Gastrocnemius medialis (tissue), 4 donors: ENCODE measurements around the gene MPIG6B.

Source experiments
- POLR2A ChIP-seq, 2 donors: fragments of 450-650 bp; IDR thresholded peaks; one replicate each; pipeline ENCODE4 v1.6.1; 2017; ENCODE audit warnings: antibody characterized with exemption in 2 of 2, mild to moderate bottlenecking in 2 of 2, moderate library complexity in 2 of 2
- TF ChIP-seq, protein P1 (sequence below), 5 experiments: fragments of 450-650 bp in 3 of 5; fragments of 200-600 bp in 2 of 5; sonication (generic) in 2 of 5; IDR thresholded peaks in 4 of 5; conservative IDR thresholded peaks in 1 of 5; 1 replicate in 4 of 5; 2 replicates in 1 of 5; pipeline ENCODE4 v1.5.1; 2016 to 2019; ENCODE audit warnings: antibody characterized with exemption in 5 of 5, mild to moderate bottlenecking in 3 of 5, moderate library complexity in 3 of 5

DNA sequence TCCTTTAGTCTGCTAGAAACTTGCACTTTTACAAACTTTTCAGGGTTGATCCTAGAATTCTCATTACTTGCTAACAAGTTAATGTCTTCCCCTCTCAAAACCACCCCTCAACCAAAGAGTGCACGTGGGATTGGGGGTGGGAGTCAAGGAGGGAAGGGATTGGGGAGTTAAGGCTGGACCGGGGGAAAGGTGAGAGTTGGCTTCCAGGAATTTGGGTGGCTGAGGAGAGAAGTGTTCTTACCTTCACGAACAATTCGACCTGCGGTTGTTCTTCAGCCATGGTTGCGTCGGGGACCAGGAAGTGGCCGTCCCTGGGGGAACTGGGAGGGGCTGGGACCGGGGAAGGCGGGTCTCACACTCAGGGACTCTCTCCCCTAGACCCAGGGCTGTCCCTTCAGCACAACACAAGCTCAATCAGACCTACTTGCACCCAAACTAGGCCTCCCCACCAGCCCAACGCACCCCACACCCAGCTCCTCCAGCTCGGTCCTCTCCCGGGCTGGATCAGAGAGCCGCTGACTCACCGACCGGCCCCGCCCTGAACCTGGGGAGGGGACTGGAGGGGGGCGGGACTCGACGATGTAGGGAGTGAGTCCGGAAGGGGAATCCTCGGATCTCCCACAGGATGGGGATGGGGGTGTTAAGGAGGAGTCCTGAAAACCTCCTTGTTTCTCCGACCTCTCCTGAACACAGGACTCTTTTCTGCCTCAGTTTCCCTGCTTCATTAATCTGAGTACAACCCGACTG, 13.0 kb downstream of the MPIG6B start, which contains the start of gene CLIC1:
- TF ChIP-seq, protein P1, sequence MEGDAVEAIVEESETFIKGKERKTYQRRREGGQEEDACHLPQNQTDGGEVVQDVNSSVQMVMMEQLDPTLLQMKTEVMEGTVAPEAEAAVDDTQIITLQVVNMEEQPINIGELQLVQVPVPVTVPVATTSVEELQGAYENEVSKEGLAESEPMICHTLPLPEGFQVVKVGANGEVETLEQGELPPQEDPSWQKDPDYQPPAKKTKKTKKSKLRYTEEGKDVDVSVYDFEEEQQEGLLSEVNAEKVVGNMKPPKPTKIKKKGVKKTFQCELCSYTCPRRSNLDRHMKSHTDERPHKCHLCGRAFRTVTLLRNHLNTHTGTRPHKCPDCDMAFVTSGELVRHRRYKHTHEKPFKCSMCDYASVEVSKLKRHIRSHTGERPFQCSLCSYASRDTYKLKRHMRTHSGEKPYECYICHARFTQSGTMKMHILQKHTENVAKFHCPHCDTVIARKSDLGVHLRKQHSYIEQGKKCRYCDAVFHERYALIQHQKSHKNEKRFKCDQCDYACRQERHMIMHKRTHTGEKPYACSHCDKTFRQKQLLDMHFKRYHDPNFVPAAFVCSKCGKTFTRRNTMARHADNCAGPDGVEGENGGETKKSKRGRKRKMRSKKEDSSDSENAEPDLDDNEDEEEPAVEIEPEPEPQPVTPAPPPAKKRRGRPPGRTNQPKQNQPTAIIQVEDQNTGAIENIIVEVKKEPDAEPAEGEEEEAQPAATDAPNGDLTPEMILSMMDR (IDR thresholded peaks at IDR 0.05 in 4 of 5, conservative IDR thresholded peaks at IDR 0.05 in 1 of 5), result no peak
- peak; percentile 70 to 73 for TF ChIP-seq POLR2A (IDR thresholded peaks at IDR 0.05)
